ENCODE results near the gene CDC42EP4. TPM values are rescaled to one million over a fixed set of nuclear protein-coding genes. Genes with fewer than 3 reads are reported as not detected.
A peak's percentile ranks its signal among the peaks of the same experiment; 100 is the strongest.
"Not testable (repeated sequence)": the region's sequence is repeated elsewhere in the genome, so short reads cannot be mapped to it uniquely, and the experiment has no call there.

Gene CDC42EP4
- total and polyA plus RNA-seq, 12 donors: 18.6 to 87.6 (median 30.8) TPM

- ATAC-seq: no peak
- Histone ChIP-seq H3K27ac (no peak overlapping the region), H3K9me3 (peaks cover 0 to 5% (median 0%) of the 10 kb centered on the region in 11 donors), H3K36me3 (no peaks in the 10 kb centered on the region), H3K27me3 (no peaks in the 10 kb centered on the region), H3K4me1 (peaks cover 0 to 10% (median 0%) of the 10 kb centered on the region in 9 donors), H3K4me3 (no peak overlapping the region)
- no peak for TF ChIP-seq CTCF (IDR thresholded peaks at IDR 0.05)
- WGBS, 2 donors: 89 to 90% methylated on average over 11 of the region's 11 CpGs
- intact Hi-C loops (cut with DNase I): no loop called here
- DNase-seq: no peak
Observed at GRCh38 chr17:73266796-73267195, 45.0 kb downstream of the CDC42EP4 start.

GRCh38 chr17:73265646-73266640, 45.9 kb downstream of the CDC42EP4 start:
- intact Hi-C loops (cut with DNase I): no loop called here
- H3K27ac ChIP-seq: no peak overlapping the region
- ATAC-seq: no peak
- H3K36me3 ChIP-seq: no peaks in the 10 kb centered on the region
- no peaks in the 10 kb centered on the region for H3K27me3 ChIP-seq
- no peak for DNase-seq
- H3K4me1 ChIP-seq: peaks cover 0 to 10% (median 0%) of the 10 kb centered on the region in 9 donors
- H3K9me3 ChIP-seq: peaks cover 0 to 5% (median 0%) of the 10 kb centered on the region in 11 donors
- 93 to 94% methylated on average over 24 of the region's 24 CpGs for WGBS, 2 donors
- H3K4me3 ChIP-seq: no peak overlapping the region
- no peak for TF ChIP-seq CTCF (IDR thresholded peaks at IDR 0.05)

- H3K27me3 ChIP-seq; H3K4me3 ChIP-seq; H3K9me3 ChIP-seq; H3K36me3 ChIP-seq; ATAC-seq; DNase-seq; H3K27ac ChIP-seq; intact Hi-C loops (cut with DNase I): not testable (repeated sequence)
- H3K4me1 ChIP-seq: peaks cover 0 to 10% (median 0%) of the 10 kb centered on the region in 9 donors
- WGBS, 2 donors: 88 to 92% methylated on average over 2 of the region's 2 CpGs
Observed at GRCh38 chr17:73264448-73264847, 47.4 kb downstream of the CDC42EP4 start.

- no peak for DNase-seq
- Histone ChIP-seq H3K27me3 (no peaks in the 10 kb centered on the region), H3K27ac (no peak overlapping the region), H3K4me1 (peaks cover 0 to 10% (median 0%) of the 10 kb centered on the region in 9 donors), H3K9me3 (no peaks in the 10 kb centered on the region), H3K4me3 (no peak overlapping the region), H3K36me3 (no peaks in the 10 kb centered on the region)
- peak in 6 of 8 donors; percentile 16 to 66 (median 37) for ATAC-seq
- intact Hi-C loops (cut with DNase I): no loop called here
- no peak for TF ChIP-seq CTCF (IDR thresholded peaks at IDR 0.05)
- 67 to 74% methylated on average over 12 of the region's 12 CpGs for WGBS, 2 donors
Observed at GRCh38 chr17:73262676-73263642, 48.8 kb downstream of the CDC42EP4 start.
